Stimulated activated CD8-positive, alpha-beta memory T cell treated with anti-CD3 and anti-CD28 coated beads, Interleukin-12 subunit alpha, Interleukin-12 subunit beta, amount 100 ng/mL, for 24 hours (primary cell): ENCODE data around the gene NPFF.

Source experiments
- DNase-seq: peaks from one replicate; pipeline ENCODE4 v3.0.0-alpha.2; 2020; ENCODE audit errors: extremely low read depth

The NPFF gene

GRCh38 chr12:53476769-53477209 is 30.5 kb downstream of the NPFF start:
- DNase-seq = no peak

- DNase-seq = no peak
These were observed 32.5 kb downstream of the NPFF start for GRCh38 chr12:53474819-53475218.

- DNase-seq = no peak
These were observed 33.2 kb downstream of the NPFF start for GRCh38 chr12:53474077-53474476.

- DNase-seq = no peak
These were observed 35.2 kb downstream of the NPFF start for GRCh38 chr12:53472056-53472582.

- DNase-seq = no peak
These were observed 39.0 kb downstream of the NPFF start for GRCh38 chr12:53468282-53468681.

- no peak for DNase-seq
These were observed 39.4 kb downstream of the NPFF start for GRCh38 chr12:53467880-53468279.

- no peak for DNase-seq
These were observed 40.2 kb downstream of the NPFF start for GRCh38 chr12:53467082-53467481.

- DNase-seq = no peak
These were observed 40.6 kb downstream of the NPFF start for GRCh38 chr12:53466640-53467039.

- no peak for DNase-seq
These were observed 41.6 kb downstream of the NPFF start for GRCh38 chr12:53465679-53466078.

GRCh38 chr12:53464685-53465418 is 42.4 kb downstream of the NPFF start:
- no peak for DNase-seq

GRCh38 chr12:53463802-53464560 is 43.3 kb downstream of the NPFF start:
- no peak for DNase-seq

GRCh38 chr12:53462935-53463334 is 44.3 kb downstream of the NPFF start:
- no peak for DNase-seq

GRCh38 chr12:53461591-53461990 is 45.7 kb downstream of the NPFF start:
- DNase-seq = no peak

- no peak for DNase-seq
These were observed 46.2 kb downstream of the NPFF start for GRCh38 chr12:53461059-53461458.

GRCh38 chr12:53459097-53459496 is 48.2 kb downstream of the NPFF start:
- DNase-seq = no peak
